Kidney (tissue), 14 donors: Measurements from ENCODE around the gene MAP1S. TPM values are rescaled to one million over a fixed set of nuclear protein-coding genes. Genes with fewer than 3 reads are reported as not detected.

Experiments
- DNase-seq, 5 donors: peaks; one replicate each; pipeline ENCODE4 v3.0.0-alpha.2; 2013 to 2020
- FAIRE-seq: peaks from 2 replicates; lab custom pipeline; 2012; peaks lifted over from hg19 to GRCh38; lab: Jason Lieb, UNC
- H3K27ac ChIP-seq, 2 donors: one replicate each; pipeline ENCODE4 v1.7.0; 2013; ENCODE audit warnings: low read depth in 2 of 2, low read length in 2 of 2, inconsistent platforms in 1 of 2
- H3K27me3 ChIP-seq: one replicate; pipeline ENCODE4 v1.7.1; 2013; ENCODE audit warnings: low read length, inconsistent platforms; ENCODE audit not compliant: control insufficient read depth, insufficient read depth
- H3K36me3 ChIP-seq, 3 donors: one replicate each; pipeline versions ENCODE4 v1.7.0 to v1.7.1; 2013; ENCODE audit warnings: low read length in 3 of 3, control low read depth in 1 of 3, inconsistent platforms in 1 of 3; ENCODE audit not compliant: insufficient read depth in 3 of 3, control insufficient read depth in 2 of 3
- H3K4me1 ChIP-seq, 3 donors: one replicate each; pipeline versions ENCODE4 v1.7.0 to v1.7.1; 2013; ENCODE audit warnings: low read length in 3 of 3, inconsistent platforms in 1 of 3, low read depth in 1 of 3; ENCODE audit not compliant: control insufficient read depth in 2 of 3, insufficient read depth in 2 of 3
- H3K4me3 ChIP-seq, 3 donors: one replicate each; pipeline versions ENCODE4 v1.7.0 to v1.8.1; 2013; ENCODE audit warnings: low read length in 3 of 3, control low read depth in 1 of 3, inconsistent platforms in 1 of 3
- H3K9ac ChIP-seq, 3 donors: one replicate each; pipeline versions ENCODE4 v1.7.0 to v1.7.1; 2013; ENCODE audit warnings: low read length in 3 of 3, control low read depth in 1 of 3, inconsistent platforms in 1 of 3
- H3K9me3 ChIP-seq, 3 donors: one replicate each; pipeline versions ENCODE4 v1.7.0 to v1.7.1; 2013; ENCODE audit warnings: low read length in 3 of 3, control low read depth in 1 of 3, inconsistent platforms in 1 of 3; ENCODE audit not compliant: control insufficient read depth in 2 of 3, insufficient read depth in 1 of 3
- CTCF ChIP-seq: IDR thresholded peaks from 3 replicates; pipeline ENCODE4 v1.5.1; 2012; ENCODE audit warnings: mild to moderate bottlenecking, moderate library complexity, borderline replicate concordance; ENCODE audit not compliant: insufficient read depth; ENCODE audit errors: extremely low read depth
- intact Hi-C: fragments of 100-400 bp; cut with DNase I; formaldehyde crosslinking; loops from one replicate; pipeline ENCODE4 v1.11.1; 2022
- polyA plus RNA-seq: library from polyadenylated mRNA; stranded (reverse); fragments of 350-450 nt; fragmentation: Illumina TruSeq; extraction: RNeasy Lipid Tissue Mini Kit (QIAGEN cat#74804); gene quantifications from one replicate; pipeline ENCODE4 v1.2.3, GENCODE V29; 2014; ENCODE audit warnings: low read depth, low replicate concordance; ENCODE audit not compliant: insufficient read depth
- total RNA-seq: library from RNA; stranded (reverse); fragmentation: NEBNext Ultra II Directional; extraction: Animal tissue kit (Norgen Biotek cat#: 25700); gene quantifications from one replicate; pipeline ENCODE4 v1.2.1, GENCODE V29; 2021
- donor health status: control.
- donor health status: control.
- donor health status: control.
- donor health status: control.
- donor health status: control.
- donor health status: DM: yes; HTN: yes; CAD: no.
- donor health status: Normal renal cell carcinoma (clear cell type).

MAP1S gene
- total and polyA plus RNA-seq, 2 donors from 2014 or later = 25.2 to 56.1 TPM

GRCh38 chr19:17753976-17754375, 34.7 kb downstream of the MAP1S start:
- Histone ChIP-seq H3K4me3 (no peak overlapping the region), H3K27ac (no peak overlapping the region), H3K9me3 (no peaks in the 10 kb centered on the region), H3K4me1 (no peaks in the 10 kb centered on the region), H3K36me3 (no peaks in the 10 kb centered on the region), H3K9ac (no peak overlapping the region), H3K27me3 (no peaks in the 10 kb centered on the region)
- intact Hi-C loops = no loop called here
- peak in 2 of 5 donors; percentile 19 to 24 for DNase-seq
- no peak for TF ChIP-seq CTCF
- no peak for FAIRE-seq

GRCh38 chr19:17754634-17755442, 35.6 kb downstream of the MAP1S start:
- H3K4me1 ChIP-seq = no peaks in the 10 kb centered on the region
- DNase-seq = no peak
- H3K4me3 ChIP-seq = no peak overlapping the region
- H3K9ac ChIP-seq = no peak overlapping the region
- H3K9me3 ChIP-seq = no peaks in the 10 kb centered on the region
- no peak for FAIRE-seq
- intact Hi-C loops = no loop called here
- no peak overlapping the region for H3K27ac ChIP-seq
- H3K27me3 ChIP-seq = no peaks in the 10 kb centered on the region
- H3K36me3 ChIP-seq = no peaks in the 10 kb centered on the region
- TF ChIP-seq CTCF = no peak

GRCh38 chr19:17755443-17755890, 36.2 kb downstream of the MAP1S start:
- intact Hi-C loops = no loop called here
- no peak overlapping the region for H3K4me3 ChIP-seq
- no peak overlapping the region for H3K27ac ChIP-seq
- no peak for TF ChIP-seq CTCF
- H3K9me3 ChIP-seq = no peaks in the 10 kb centered on the region
- H3K36me3 ChIP-seq = no peaks in the 10 kb centered on the region
- H3K27me3 ChIP-seq = no peaks in the 10 kb centered on the region
- no peaks in the 10 kb centered on the region for H3K4me1 ChIP-seq
- H3K9ac ChIP-seq = no peak overlapping the region
- no peak for FAIRE-seq
- no peak for DNase-seq
